A549 (cell line): ENCODE results near the gene EPS8L2. TPM values are rescaled to one million over a fixed set of nuclear protein-coding genes. Genes with fewer than 3 reads are reported as not detected.

ENCODE experiments used
- ATAC-seq, 2 experiments: fragments of 200-7000 bp in 1 of 2; fragments of >200 bp in 1 of 2; cut with Nextera tagmentation in 1 of 2; cut with Tn5 transposase in 1 of 2; 3 replicates each; pipeline versions ENCODE4 v1.8.0 to v1.9.1; 2018 to 2020; ENCODE audit warnings: mild to moderate bottlenecking in 1 of 2, moderate library complexity in 1 of 2
- CTCF ChIA-PET: fragments of 300-600 bp; sonication (Branson Sonifier 250); formaldehyde crosslinking; extraction: SDS; loops from one replicate; lab custom pipeline; 2021; ENCODE audit warnings: antibody characterized with exemption, inconsistent platforms; lab: Yijun Ruan, JAX
- POLR2A ChIA-PET: fragments of 350-600 bp; formaldehyde crosslinking; extraction: SDS; loops from one replicate; lab custom pipeline; 2021; ENCODE audit warnings: antibody characterized with exemption, inconsistent platforms; lab: Yijun Ruan, JAX
- DNase-seq, 2 experiments: peaks; one replicate each; pipeline versions ENCODE4 v3.0.0 to v3.0.0-alpha.2; 2011 to 2016; ENCODE audit warnings: low read depth in 1 of 2, low spot score in 1 of 2
- FAIRE-seq: peaks from 2 replicates; lab custom pipeline; 2011; peaks lifted over from hg19 to GRCh38; lab: Jason Lieb, UNC
- H3K27ac ChIP-seq, 2 experiments: fragments of >200 bp; sonication (Bioruptor Twin); formaldehyde crosslinking; 3 replicates each; pipeline ENCODE4 v1.5.1; 2016 to 2017
- H3K4me1 ChIP-seq: fragments of >200 bp; sonication (Bioruptor Twin); formaldehyde crosslinking; 3 replicates; pipeline ENCODE4 v1.6.1; 2016
- H3K4me2 ChIP-seq: fragments of >200 bp; sonication (Bioruptor Twin); formaldehyde crosslinking; 3 replicates; pipeline ENCODE4 v1.6.1; 2016
- H3K4me3 ChIP-seq: fragments of >200 bp; sonication (Bioruptor Twin); formaldehyde crosslinking; 3 replicates; pipeline ENCODE4 v1.5.1; 2016
- H3K9me3 ChIP-seq: fragments of >200 bp; sonication (Bioruptor Twin); formaldehyde crosslinking; 3 replicates; pipeline ENCODE4 v1.6.1; 2016
- ATOH8 ChIP-seq: fragments of 250-450 bp; sonication (Bioruptor Pico); IDR thresholded peaks from 2 replicates; pipeline ENCODE4 v1.5.0; 2020; ENCODE audit warnings: low read depth, mild to moderate bottlenecking, moderate library complexity
- CHD4 ChIP-seq: fragments of 200-600 bp; sonication (generic); IDR thresholded peaks from 2 replicates; pipeline ENCODE4 v1.6.1; 2016; ENCODE audit warnings: antibody characterized with exemption, mild to moderate bottlenecking, borderline replicate concordance
- FOSL2 ChIP-seq, 2 experiments: fragments of 450-650 bp in 1 of 2; fragments of >200 bp in 1 of 2; sonication (Bioruptor Twin) in 1 of 2; formaldehyde crosslinking; IDR thresholded peaks; 2 replicates each; pipeline versions ENCODE4 v1.5.0 to v1.6.1; 2016 to 2020; ENCODE audit warnings: mild to moderate bottlenecking in 1 of 2, moderate library complexity in 1 of 2
- FOXS1 ChIP-seq: fragments of 250-450 bp; sonication (Bioruptor Pico); IDR thresholded peaks from 2 replicates; pipeline ENCODE4 v1.5.0; 2020; ENCODE audit warnings: mild to moderate bottlenecking, moderate library complexity
- HEYL ChIP-seq: fragments of 250-450 bp; sonication (Bioruptor Pico); IDR thresholded peaks from 2 replicates; pipeline ENCODE4 v1.8.0; 2021; ENCODE audit warnings: mild to moderate bottlenecking, moderate library complexity
- JUNB ChIP-seq: fragments of >200 bp; sonication (Bioruptor Twin); formaldehyde crosslinking; IDR thresholded peaks from 2 replicates; pipeline ENCODE4 v1.6.1; 2016
- KDM1A ChIP-seq: fragments of 200-600 bp; sonication (generic); IDR thresholded peaks from 2 replicates; pipeline ENCODE4 v1.6.1; 2016; ENCODE audit warnings: low read depth, mild to moderate bottlenecking
- MAZ ChIP-seq: fragments of 150-350 bp; IDR thresholded peaks from 2 replicates; pipeline ENCODE4 v1.6.1; 2014; ENCODE audit warnings: antibody characterized with exemption, low read depth, low read length, borderline replicate concordance
- NFE2L2 ChIP-seq: fragments of 150-350 bp; conservative IDR thresholded peaks from 2 replicates; pipeline ENCODE4 v1.6.1; 2014; ENCODE audit warnings: low read length
- PHF8 ChIP-seq: fragments of 200-600 bp; sonication (generic); IDR thresholded peaks from 2 replicates; pipeline ENCODE4 v1.6.1; 2016; ENCODE audit warnings: low read depth, mild to moderate bottlenecking, antibody characterized with exemption, moderate library complexity, borderline replicate concordance
- POLR2AphosphoS2 ChIP-seq: conservative IDR thresholded peaks from 2 replicates; pipeline ENCODE4 v1.6.1; 2012; ENCODE audit warnings: low read length, improper control_type of control experiment, inconsistent platforms
- RFX5 ChIP-seq: fragments of 450-650 bp; IDR thresholded peaks from 2 replicates; pipeline ENCODE4 v1.7.1; 2014; ENCODE audit warnings: antibody characterized with exemption, mild to moderate bottlenecking, moderate library complexity
- SMC3 ChIP-seq: fragments of >200 bp; sonication (Bioruptor Twin); formaldehyde crosslinking; IDR thresholded peaks from 3 replicates; pipeline ENCODE4 v1.6.1; 2018; ENCODE audit warnings: inconsistent platforms
- SREBF2 ChIP-seq: fragments of 450-650 bp; IDR thresholded peaks from 2 replicates; pipeline ENCODE4 v1.6.1; 2014; ENCODE audit warnings: mild to moderate bottlenecking, moderate library complexity
- ZFP36 ChIP-seq: fragments of 450-650 bp; IDR thresholded peaks from 2 replicates; pipeline ENCODE4 v1.6.1; 2014; ENCODE audit warnings: borderline replicate concordance; ENCODE audit not compliant: partially characterized antibody
- WGBS: methylation state at CpG from one replicate; pipeline ENCODE4 v1.1.6; 2017; ENCODE audit errors: missing lambda C conversion rate; 5-methylcytosine and 5-hydroxymethylcytosine counted together
- polyA plus RNA-seq, 4 experiments: library from polyadenylated mRNA; depleted of rRNA in 3 of 4; stranded (reverse); fragments of >200 nt; fragmentation: RNase III in 1 of 4; extraction: RNeasy Plus Mini Kit Qiagen cat#74134 plus additional on column Dnase treatment in 1 of 4; gene quantifications; 2 replicates in 3 of 4; 3 replicates in 1 of 4; pipeline ENCODE4 v1.2.3, GENCODE V29; 2011 to 2017
- TF ChIP-seq, protein P1 (sequence below): fragments of >200 bp; sonication (Bioruptor Twin); formaldehyde crosslinking; IDR thresholded peaks from 3 replicates; pipeline ENCODE4 v1.6.1; 2016
- TF ChIP-seq, protein P2 (sequence below): fragments of 450-650 bp; IDR thresholded peaks from 2 replicates; pipeline ENCODE4 v1.6.1; 2014; ENCODE audit warnings: antibody characterized with exemption

The EPS8L2 gene
- polyA plus RNA-seq, 2 of the 4 experiments (the other 2 are of a cell fraction): 60.7 to 154 TPM

DNA sequence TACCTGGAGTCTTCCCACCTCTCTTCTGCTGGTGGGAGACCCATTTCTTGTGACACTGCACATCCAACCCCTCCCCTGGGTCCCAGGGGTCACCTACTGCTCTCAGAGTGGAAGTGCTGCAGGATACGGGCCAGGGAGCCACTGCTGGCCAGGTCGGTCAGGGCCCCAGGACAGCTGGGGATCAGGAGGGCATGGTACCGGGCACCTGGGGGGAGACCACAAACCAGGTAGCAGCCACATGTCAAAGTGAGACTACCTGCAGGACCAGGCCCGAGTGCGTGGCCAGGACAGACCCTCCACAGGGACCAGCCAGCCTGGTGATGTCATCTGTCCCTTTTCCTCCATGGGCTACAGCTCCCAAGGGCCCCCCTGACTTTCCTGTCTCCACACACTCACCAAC, 67.4 kb downstream of the EPS8L2 start:
- Histone ChIP-seq H3K9me3 (no peaks in the 10 kb centered on the region), H3K4me3 (no peak overlapping the region), H3K4me1 (peaks cover 40% of the 10 kb centered on the region), H3K4me2 (no peak overlapping the region)
- 93% methylated on average over 4 of the region's 5 CpGs for WGBS
- FAIRE-seq: no peak
- CTCF ChIA-PET: interaction anchor here (0.6 to 1.5 kb wide), 3 partner anchors 10 to 87 kb away, joined by 3 to 5 read pairs (median 4); no protein-coding TSS in a partner anchor
- DNase-seq: no peak
- ATAC-seq: no peak
- TF ChIP-seq ATOH8 (CRISPR knock-in tag): no peak
- TF ChIP-seq, all 56 proteins: peak for 0
- H3K27ac ChIP-seq: peak overlapping the region in 1 of 2 experiments; percentile 35; a peak in 1 of 6 replicates
- POLR2A ChIA-PET: no interaction called here

- Histone ChIP-seq H3K4me3 (no peak overlapping the region), H3K4me2 (no peak overlapping the region), H3K9me3 (no peaks in the 10 kb centered on the region), H3K4me1 (peaks cover 43% of the 10 kb centered on the region), H3K27ac (no peak overlapping the region; a peak in 1 of 6 replicates)
- ChIA-PET CTCF (interaction anchor here (0.6 to 3.5 kb wide), 4 partner anchors 9 to 88 kb away, joined by 3 to 11 read pairs (median 4); no protein-coding TSS in a partner anchor), POLR2A (no interaction called here)
- no peak for ATAC-seq
- WGBS: 91% methylated on average over 9 of the region's 9 CpGs
- no peak for FAIRE-seq
- DNase-seq: no peak
- TF ChIP-seq FOSL2 (IDR thresholded peaks at IDR 0.05) (no peak), FOSL2 (CRISPR knock-in tag; IDR thresholded peaks at IDR 0.05) (no peak), SMC3 (no peak), FOXS1 (no peak), ATOH8 (CRISPR knock-in tag) (no peak), KDM1A (no peak), JUNB (no peak), PHF8 (no peak), CHD4 (no peak), SREBF2 (no peak), POLR2AphosphoS2 (no peak), RFX5 (no peak), NFE2L2 (no peak), ZFP36 (no peak), MAZ (no peak), HEYL (CRISPR knock-in tag) (no peak)
- TF ChIP-seq, protein P1, sequence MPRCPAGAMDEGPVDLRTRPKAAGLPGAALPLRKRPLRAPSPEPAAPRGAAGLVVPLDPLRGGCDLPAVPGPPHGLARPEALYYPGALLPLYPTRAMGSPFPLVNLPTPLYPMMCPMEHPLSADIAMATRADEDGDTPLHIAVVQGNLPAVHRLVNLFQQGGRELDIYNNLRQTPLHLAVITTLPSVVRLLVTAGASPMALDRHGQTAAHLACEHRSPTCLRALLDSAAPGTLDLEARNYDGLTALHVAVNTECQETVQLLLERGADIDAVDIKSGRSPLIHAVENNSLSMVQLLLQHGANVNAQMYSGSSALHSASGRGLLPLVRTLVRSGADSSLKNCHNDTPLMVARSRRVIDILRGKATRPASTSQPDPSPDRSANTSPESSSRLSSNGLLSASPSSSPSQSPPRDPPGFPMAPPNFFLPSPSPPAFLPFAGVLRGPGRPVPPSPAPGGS: no peak
- TF ChIP-seq, protein P2, sequence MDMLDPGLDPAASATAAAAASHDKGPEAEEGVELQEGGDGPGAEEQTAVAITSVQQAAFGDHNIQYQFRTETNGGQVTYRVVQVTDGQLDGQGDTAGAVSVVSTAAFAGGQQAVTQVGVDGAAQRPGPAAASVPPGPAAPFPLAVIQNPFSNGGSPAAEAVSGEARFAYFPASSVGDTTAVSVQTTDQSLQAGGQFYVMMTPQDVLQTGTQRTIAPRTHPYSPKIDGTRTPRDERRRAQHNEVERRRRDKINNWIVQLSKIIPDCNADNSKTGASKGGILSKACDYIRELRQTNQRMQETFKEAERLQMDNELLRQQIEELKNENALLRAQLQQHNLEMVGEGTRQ: no peak
Observed at GRCh38 chr11:773830-774229, 67.8 kb downstream of the EPS8L2 start.
